Pancreas (tissue), 10 donors: ENCODE results near the gene ADGRB2. TPM values are rescaled to one million over a fixed set of nuclear protein-coding genes. Genes with fewer than 3 reads are reported as not detected.

Experiments
- ATAC-seq, 4 donors: fragments of 200-7000 bp; cut with Tn5 transposase; one replicate each; pipeline versions ENCODE4 v1.8.0 to v1.9.1; 2020; ENCODE audit warnings: mild to moderate bottlenecking in 4 of 4, moderate library complexity in 4 of 4
- DNase-seq, 6 donors: peaks; one replicate each; pipeline ENCODE4 v3.0.0-alpha.2; 2020
- FAIRE-seq: peaks from 2 replicates; lab custom pipeline; 2012; peaks lifted over from hg19 to GRCh38; lab: Jason Lieb, UNC
- H3K27ac ChIP-seq, 4 donors: fragments of 200-600 bp; sonication (generic); 1 replicate in 3 of 4; 2 replicates in 1 of 4; pipeline versions ENCODE4 v1.5.0 to v1.8.0; 2020
- H3K27me3 ChIP-seq, 4 donors: fragments of 200-600 bp; one replicate each; pipeline ENCODE4 v1.8.0; 2021
- H3K36me3 ChIP-seq, 3 donors: fragments of 200-600 bp; sonication (generic) in 1 of 3; one replicate each; pipeline versions ENCODE4 v1.5.0 to v1.8.0; 2020 to 2021
- H3K4me1 ChIP-seq, 3 donors: fragments of 200-600 bp; one replicate each; pipeline ENCODE4 v1.8.0; 2021
- H3K4me3 ChIP-seq, 4 donors: fragments of 200-600 bp; sonication (generic) in 2 of 4; one replicate each; pipeline versions ENCODE4 v1.5.0 to v1.8.0; 2020 to 2021
- H3K9me3 ChIP-seq, 4 donors: fragments of 200-600 bp; one replicate each; pipeline ENCODE4 v1.8.0; 2021
- WGBS, 2 donors: extraction: QIAGEN DNeasy Blood & Tissue Kit; methylation state at CpG; one replicate each; pipeline ENCODE4 v1.1.7; 2013; 5-methylcytosine and 5-hydroxymethylcytosine counted together
- intact Hi-C, 3 donors: fragments of 100-400 bp; cut with DNase I; formaldehyde crosslinking; loops; one replicate each; pipeline versions ENCODE4 v1.11.1 to v1.14.2; 2022
- polyA plus RNA-seq, 2 donors: library from polyadenylated mRNA; stranded (reverse); fragments of 200-250 nt; gene quantifications; one replicate each; pipeline ENCODE4 v1.2.3, GENCODE V29; 2013
- total RNA-seq, 6 donors: library from RNA; stranded (reverse); fragmentation: NEBNext Ultra II Directional in 4 of 6; extraction: Animal tissue kit (Norgen Biotek cat#: 25700) in 4 of 6; gene quantifications; one replicate each; pipeline versions ENCODE4 v1.2.1 to v1.2.4, GENCODE V29; 2021 to 2023
- TF ChIP-seq, protein P1 (sequence below), 4 donors: fragments of 200-600 bp; sonication (generic) in 3 of 4; IDR thresholded peaks; one replicate each; pipeline versions ENCODE4 v1.5.0 to v1.8.0; 2021; ENCODE audit warnings: antibody characterized with exemption in 4 of 4
- donor health status: healthy with polysubstance abuse.
- donor health status: DM: no; HTN: no; CAD: no; lungs with moderate emphysema.
- donor health status: DM: no; HTN: no; CAD: no.
- donor health status: control.
- donor health status: control.
- donor health status: Bipolar disorder and iron deficiency.
- donor health status: DM: yes; HTN: yes; CAD: no.
- donor health status: DM: no; HTN: no; CAD: no.
- donor health status: DM: no; HTN: no; CAD: no.
- donor health status: DM: yes; HTN: yes; CAD: no.

The ADGRB2 gene
- total and polyA plus RNA-seq, 8 donors = 0.12 to 1.3 (median 0.43) TPM

- Histone ChIP-seq H3K4me1 (no peaks in the 10 kb centered on the region), H3K27ac (no peak overlapping the region), H3K4me3 (no peak overlapping the region), H3K36me3 (no peaks in the 10 kb centered on the region), H3K27me3 (no peaks in the 10 kb centered on the region), H3K9me3 (no peaks in the 10 kb centered on the region)
- WGBS, 2 donors = 62 to 69% methylated on average over 12 of the region's 12 CpGs
- TF ChIP-seq, protein P1, sequence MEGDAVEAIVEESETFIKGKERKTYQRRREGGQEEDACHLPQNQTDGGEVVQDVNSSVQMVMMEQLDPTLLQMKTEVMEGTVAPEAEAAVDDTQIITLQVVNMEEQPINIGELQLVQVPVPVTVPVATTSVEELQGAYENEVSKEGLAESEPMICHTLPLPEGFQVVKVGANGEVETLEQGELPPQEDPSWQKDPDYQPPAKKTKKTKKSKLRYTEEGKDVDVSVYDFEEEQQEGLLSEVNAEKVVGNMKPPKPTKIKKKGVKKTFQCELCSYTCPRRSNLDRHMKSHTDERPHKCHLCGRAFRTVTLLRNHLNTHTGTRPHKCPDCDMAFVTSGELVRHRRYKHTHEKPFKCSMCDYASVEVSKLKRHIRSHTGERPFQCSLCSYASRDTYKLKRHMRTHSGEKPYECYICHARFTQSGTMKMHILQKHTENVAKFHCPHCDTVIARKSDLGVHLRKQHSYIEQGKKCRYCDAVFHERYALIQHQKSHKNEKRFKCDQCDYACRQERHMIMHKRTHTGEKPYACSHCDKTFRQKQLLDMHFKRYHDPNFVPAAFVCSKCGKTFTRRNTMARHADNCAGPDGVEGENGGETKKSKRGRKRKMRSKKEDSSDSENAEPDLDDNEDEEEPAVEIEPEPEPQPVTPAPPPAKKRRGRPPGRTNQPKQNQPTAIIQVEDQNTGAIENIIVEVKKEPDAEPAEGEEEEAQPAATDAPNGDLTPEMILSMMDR (IDR thresholded peaks at IDR 0.05) = no peak
- ATAC-seq (no peak), DNase-seq (no peak), FAIRE-seq (no peak)
- intact Hi-C loops = no loop called here
Observed at GRCh38 chr1:31739346-31739745, 24.8 kb downstream of the ADGRB2 start.

DNA sequence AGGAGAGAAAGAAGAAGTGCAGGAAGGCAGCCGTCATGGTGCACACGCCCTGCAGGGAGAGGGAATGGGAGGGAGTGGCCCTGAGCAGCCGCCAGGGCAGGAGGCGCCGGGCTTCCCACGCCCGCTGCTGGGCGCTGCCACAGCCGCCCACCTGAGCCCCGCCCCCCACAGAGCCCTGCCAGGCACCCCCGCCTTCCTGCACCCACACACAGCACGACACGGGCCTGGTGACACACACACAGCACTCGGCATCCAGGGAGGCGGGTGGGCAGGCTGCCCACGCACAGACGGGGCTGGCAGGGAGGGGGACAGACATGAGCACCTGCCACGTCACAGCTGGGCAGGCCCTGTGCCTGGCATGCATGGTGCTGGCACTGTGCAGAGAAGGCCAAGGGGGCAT lies 27.5 kb downstream of the ADGRB2 start:
- TF ChIP-seq, protein P1 (IDR thresholded peaks at IDR 0.05) = no peak
- H3K9me3 ChIP-seq = no peaks in the 10 kb centered on the region
- peak; percentile 64 to 77 (median 69) for ATAC-seq
- peak in 4 of 6 donors; percentile 40 to 83 (median 58) for DNase-seq
- intact Hi-C loops = no loop called here
- no peaks in the 10 kb centered on the region for H3K36me3 ChIP-seq
- 64 to 81% methylated on average over 10 to 18 of the region's 18 CpGs for WGBS, 2 donors
- H3K27me3 ChIP-seq = no peaks in the 10 kb centered on the region
- no peak overlapping the region for H3K4me3 ChIP-seq
- H3K27ac ChIP-seq = no peak overlapping the region
- H3K4me1 ChIP-seq = no peaks in the 10 kb centered on the region
- no peak for FAIRE-seq

DNA sequence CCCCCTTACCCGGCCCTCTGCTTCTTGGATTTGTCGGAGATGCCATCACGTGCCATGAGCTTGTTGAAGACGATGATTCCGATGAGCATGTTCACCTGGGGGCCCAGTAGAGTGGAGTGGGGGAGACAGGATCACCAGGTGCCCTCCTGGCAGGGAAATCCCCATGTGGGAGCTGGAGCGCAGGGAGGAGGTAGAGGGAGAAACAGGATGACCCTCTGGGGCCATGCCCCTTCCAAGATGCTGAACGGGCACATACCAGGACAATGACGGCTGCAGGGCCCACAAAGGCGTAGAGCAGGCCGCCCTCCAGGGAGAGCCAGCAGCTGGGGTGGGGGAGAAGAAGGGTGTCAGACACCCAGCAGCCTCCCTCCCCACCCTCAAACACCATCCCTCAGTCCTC lies 28.6 kb downstream of the ADGRB2 start:
- Histone ChIP-seq H3K27ac (no peak overlapping the region), H3K36me3 (no peaks in the 10 kb centered on the region), H3K4me3 (no peak overlapping the region), H3K9me3 (no peaks in the 10 kb centered on the region), H3K27me3 (no peaks in the 10 kb centered on the region), H3K4me1 (no peaks in the 10 kb centered on the region)
- no peak for ATAC-seq
- WGBS, 2 donors = 86 to 91% methylated on average over 10 of the region's 10 CpGs
- no peak for FAIRE-seq
- intact Hi-C loops = no loop called here
- DNase-seq = no peak
- TF ChIP-seq, protein P1 (IDR thresholded peaks at IDR 0.05) = no peak

DNA sequence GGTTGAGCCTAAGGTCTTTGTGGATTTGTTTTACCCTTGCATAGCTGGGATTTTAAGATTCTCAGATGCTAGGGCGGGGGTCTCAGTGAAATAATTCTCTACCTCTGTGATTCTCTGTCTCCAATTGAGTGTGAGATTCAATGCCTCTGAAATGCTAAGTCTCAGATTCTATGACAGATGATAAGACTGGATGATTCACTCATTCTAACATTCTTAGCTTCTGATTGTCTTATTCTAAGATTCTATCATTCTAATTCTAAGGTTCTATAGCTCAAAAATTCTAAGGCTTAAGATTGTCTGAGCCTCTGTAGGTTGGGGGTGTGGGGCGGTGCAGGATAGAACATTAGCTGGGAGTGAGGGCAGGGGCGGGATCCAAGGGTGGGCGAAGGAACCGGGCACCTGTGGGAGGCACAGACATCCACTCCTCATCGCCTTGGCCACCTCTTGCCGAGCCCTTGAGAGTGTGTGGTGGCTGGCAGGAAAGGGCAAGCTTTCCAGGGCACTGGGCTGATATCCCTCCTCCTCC lies 29.5 kb downstream of the ADGRB2 start:
- H3K27me3 ChIP-seq = no peaks in the 10 kb centered on the region
- no peaks in the 10 kb centered on the region for H3K9me3 ChIP-seq
- intact Hi-C loops = no loop called here
- 79 to 86% methylated on average over 7 of the region's 7 CpGs for WGBS, 2 donors
- H3K27ac ChIP-seq = no peak overlapping the region
- H3K4me1 ChIP-seq = no peaks in the 10 kb centered on the region
- DNase-seq = no peak
- ATAC-seq = no peak
- no peak for FAIRE-seq
- no peak overlapping the region for H3K4me3 ChIP-seq
- TF ChIP-seq, protein P1 (IDR thresholded peaks at IDR 0.05) = no peak
- no peaks in the 10 kb centered on the region for H3K36me3 ChIP-seq

GRCh38 chr1:31733389-31734219 lies 30.5 kb downstream of the ADGRB2 start:
- FAIRE-seq (no peak), DNase-seq (no peak), ATAC-seq (no peak)

More at GRCh38 chr1:31733389-31734219, 30.5 kb downstream of the ADGRB2 start:
- Histone ChIP-seq H3K4me3 (no peak overlapping the region), H3K27ac (no peak overlapping the region), H3K9me3 (no peaks in the 10 kb centered on the region), H3K36me3 (no peaks in the 10 kb centered on the region), H3K27me3 (no peaks in the 10 kb centered on the region), H3K4me1 (no peaks in the 10 kb centered on the region)
- intact Hi-C loops = no loop called here
- TF ChIP-seq, protein P1 (IDR thresholded peaks at IDR 0.05) = no peak
- 79 to 82% methylated on average over 19 of the region's 19 CpGs for WGBS, 2 donors
